GM23248 (cell line): ENCODE measurements around the gene DGKH. TPM values are rescaled to one million over a fixed set of nuclear protein-coding genes. Genes with fewer than 3 reads are reported as not detected.

Experiments
- DNase-seq: peaks from one replicate; pipeline ENCODE4 v3.0.0-alpha.2; 2015
- H2AFZ ChIP-seq: fragments of 200-600 bp; sonication (generic); 2 replicates; pipeline ENCODE4 v1.6.1; 2016; ENCODE audit warnings: antibody characterized with exemption
- H3F3A ChIP-seq: fragments of 200-600 bp; sonication (generic); 2 replicates; pipeline ENCODE4 v1.6.1; 2016; ENCODE audit warnings: mild to moderate bottlenecking, antibody characterized with exemption, mixed run types; ENCODE audit not compliant: insufficient read depth
- H3K27ac ChIP-seq: fragments of 200-600 bp; sonication (generic); 2 replicates; pipeline ENCODE4 v1.5.1; 2016; ENCODE audit warnings: mild to moderate bottlenecking
- H3K27me3 ChIP-seq: fragments of 200-600 bp; sonication (generic); replicated peaks from 2 replicates; pipeline ENCODE4 v1.6.1; 2016; ENCODE audit warnings: mild to moderate bottlenecking; ENCODE audit not compliant: insufficient read depth
- H3K36me3 ChIP-seq: fragments of 200-600 bp; sonication (generic); 2 replicates; pipeline ENCODE4 v1.6.1; 2016; ENCODE audit warnings: low read depth, mild to moderate bottlenecking
- H3K4me1 ChIP-seq: fragments of 200-600 bp; sonication (generic); 2 replicates; pipeline ENCODE4 v1.6.1; 2016; ENCODE audit warnings: mild to moderate bottlenecking; ENCODE audit not compliant: insufficient read depth
- H3K4me2 ChIP-seq: fragments of 200-600 bp; sonication (generic); one replicate; pipeline ENCODE4 v1.6.1; 2016; ENCODE audit warnings: mild to moderate bottlenecking; ENCODE audit not compliant: unreplicated experiment
- H3K4me3 ChIP-seq: fragments of 200-600 bp; sonication (generic); 2 replicates; pipeline ENCODE4 v1.5.1; 2016; ENCODE audit warnings: mild to moderate bottlenecking
- H3K79me2 ChIP-seq: fragments of 200-600 bp; sonication (generic); 2 replicates; pipeline ENCODE4 v1.6.1; 2016; ENCODE audit warnings: mild to moderate bottlenecking; ENCODE audit not compliant: insufficient read depth
- H3K9ac ChIP-seq: fragments of 200-600 bp; sonication (generic); 2 replicates; pipeline ENCODE4 v1.6.1; 2016; ENCODE audit warnings: mild to moderate bottlenecking
- H3K9me2 ChIP-seq: fragments of 200-600 bp; sonication (generic); 2 replicates; pipeline ENCODE4 v1.6.1; 2016; ENCODE audit warnings: mixed run types, mild to moderate bottlenecking, moderate library complexity; ENCODE audit not compliant: insufficient read depth
- H3K9me3 ChIP-seq: fragments of 200-600 bp; sonication (generic); one replicate; pipeline ENCODE4 v1.6.1; 2017; ENCODE audit warnings: low read depth
- H4K20me1 ChIP-seq: fragments of 200-600 bp; sonication (generic); 2 replicates; pipeline ENCODE4 v1.6.0; 2016; ENCODE audit not compliant: insufficient read depth
- EZH2 ChIP-seq: fragments of 200-600 bp; sonication (generic); IDR thresholded peaks from 2 replicates; pipeline ENCODE4 v1.6.1; 2018; ENCODE audit warnings: antibody characterized with exemption, mild to moderate bottlenecking; ENCODE audit not compliant: insufficient read depth, poor library complexity, severe bottlenecking
- EZH2phosphoT487 ChIP-seq: fragments of 200-600 bp; sonication (generic); IDR thresholded peaks from 2 replicates; pipeline ENCODE4 v1.6.1; 2018; ENCODE audit warnings: antibody characterized with exemption, moderate library complexity, mild to moderate bottlenecking, low read depth; ENCODE audit not compliant: insufficient read depth
- WGBS, 2 experiments: methylation state at CpG; one replicate each; pipeline ENCODE4 v1.1.6; 2015 to 2017; ENCODE audit warnings: low lambda C conversion rate in 2 of 2, low coverage in 1 of 2; ENCODE audit errors: missing lambda C conversion rate in 2 of 2; 5-methylcytosine and 5-hydroxymethylcytosine counted together
- in situ Hi-C: fragments of 300-500 bp; cut with MboI; formaldehyde crosslinking; loops from 2 replicates; pipeline ENCODE4 v1.15.0; 2020
- polyA plus RNA-seq: library from polyadenylated mRNA; unstranded; fragments of >200 nt; fragmentation: Nextera tagmentation; extraction: Ambion mirVana; gene quantifications from 2 replicates; pipeline ENCODE4 v1.2.1, GENCODE V29; 2016
- total RNA-seq: library from RNA; depleted of rRNA; stranded (reverse); fragments of >200 nt; shearing (Covaris generic); gene quantifications from 2 replicates; pipeline ENCODE4 v1.2.3, GENCODE V29; 2014

Gene DGKH
- total and polyA plus RNA-seq, 2 experiments from 2014 or later: 1.4 to 7.1 TPM

DNA sequence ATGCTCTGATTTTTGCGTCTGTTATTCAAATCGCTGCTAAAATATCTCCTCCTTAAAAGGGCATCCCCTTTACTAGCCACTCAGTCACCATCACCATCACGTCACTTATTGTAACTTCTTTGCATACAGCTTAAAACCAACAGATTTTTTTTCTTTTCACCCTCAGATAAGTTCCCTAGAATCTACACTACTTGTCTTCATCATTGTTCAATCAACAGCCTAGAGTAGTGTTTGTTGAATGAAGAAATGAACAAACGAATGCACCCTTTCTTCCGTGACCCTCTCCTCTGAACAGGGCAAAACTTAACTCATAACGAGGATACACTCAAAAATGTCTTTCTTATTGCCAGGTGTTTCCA lies 222.4 kb downstream of the DGKH start:
- no peaks in the 10 kb centered on the region for H3K9me3 ChIP-seq
- peak overlapping the region; percentile 85 for H3K4me2 ChIP-seq
- H4K20me1 ChIP-seq: 0 out of 2 replicates have a peak, but pooled peaks cover 5% of the 10 kb centered on the region
- H3K36me3 ChIP-seq: no peaks in the 10 kb centered on the region
- no peaks in the 10 kb centered on the region; the same call in 1 of the 2 replicates for H3K9me2 ChIP-seq
- WGBS, 2 experiments: 66 to 67% methylated on average over 6 of the region's 6 CpGs
- in situ Hi-C loops: no loop called here
- no peaks in the 10 kb centered on the region for H3K27me3 ChIP-seq
- H3K9ac ChIP-seq: peak overlapping the region; percentile 84
- peak overlapping the region; percentile 80 for H3K4me3 ChIP-seq
- no peak for DNase-seq
- TF ChIP-seq EZH2: no peak
- TF ChIP-seq EZH2phosphoT487: no peak
- peaks cover 13% of the 10 kb centered on the region for H3F3A ChIP-seq
- H2AFZ ChIP-seq: peak overlapping the region; percentile 97
- H3K79me2 ChIP-seq: peaks cover 37% of the 10 kb centered on the region
- H3K4me1 ChIP-seq: peaks cover 32% of the 10 kb centered on the region
- peak overlapping the region; percentile 89 for H3K27ac ChIP-seq

DNA sequence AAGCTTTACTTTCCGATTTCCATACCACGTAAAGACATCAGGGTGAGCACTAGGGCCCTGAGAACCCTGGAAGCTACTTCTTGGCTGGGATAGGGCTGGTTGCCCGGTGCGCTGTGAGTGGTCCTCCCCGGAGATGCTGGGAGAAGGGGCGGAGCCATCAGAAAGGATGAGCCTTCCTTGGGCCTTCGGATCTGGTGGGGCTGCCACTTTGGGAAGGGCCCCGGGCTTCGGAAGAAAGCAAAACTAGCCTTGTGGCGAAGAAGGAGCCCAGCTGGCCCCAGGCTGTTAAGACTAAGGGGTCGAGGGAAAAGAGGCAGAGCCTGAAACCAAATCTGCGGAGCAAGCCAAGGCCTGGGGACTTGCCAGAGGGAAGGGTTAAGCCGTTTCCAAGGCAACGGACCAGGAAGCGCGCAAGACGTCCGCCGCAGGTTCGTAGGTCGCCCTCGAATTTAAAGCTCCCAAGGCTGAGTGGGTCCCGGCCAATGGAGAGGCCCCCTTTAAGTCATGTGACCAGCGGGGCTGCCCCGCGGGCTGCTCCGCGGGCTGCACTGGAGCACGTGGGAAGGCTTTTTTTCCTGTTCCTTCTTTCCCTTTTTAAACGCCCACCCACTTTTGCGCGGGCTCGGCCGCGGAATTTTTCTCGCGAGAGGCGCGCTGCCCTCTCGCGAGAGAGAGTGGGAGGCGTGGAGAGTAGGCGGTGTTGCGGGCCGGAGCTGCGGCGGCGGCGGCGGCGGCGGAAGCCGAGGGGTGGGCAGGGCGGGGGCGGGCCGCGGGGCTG lies 223.1 kb downstream of the DGKH start:
- peaks cover 44% of the 10 kb centered on the region for H3K79me2 ChIP-seq
- no peaks in the 10 kb centered on the region for H3K36me3 ChIP-seq
- in situ Hi-C loops: no loop called here
- peaks cover 11% of the 10 kb centered on the region for H3F3A ChIP-seq
- TF ChIP-seq EZH2: no peak
- TF ChIP-seq EZH2phosphoT487: no peak
- peak overlapping the region; percentile 85 for H3K4me3 ChIP-seq
- DNase-seq: peak; percentile 99
- 0 out of 2 replicates have a peak, but pooled peaks cover 5% of the 10 kb centered on the region for H4K20me1 ChIP-seq
- no peaks in the 10 kb centered on the region; the same call in 1 of the 2 replicates for H3K9me2 ChIP-seq
- no peaks in the 10 kb centered on the region for H3K27me3 ChIP-seq
- WGBS, 2 experiments: 1 to 2% methylated on average over 39 to 43 of the region's 57 CpGs
- peak overlapping the region; percentile 84 for H3K9ac ChIP-seq
- H3K4me2 ChIP-seq: peak overlapping the region; percentile 85
- H3K9me3 ChIP-seq: no peaks in the 10 kb centered on the region
- peaks cover 29% of the 10 kb centered on the region for H3K4me1 ChIP-seq
- peak overlapping the region; percentile 97 for H2AFZ ChIP-seq
- peak overlapping the region; percentile 89 for H3K27ac ChIP-seq

DNA sequence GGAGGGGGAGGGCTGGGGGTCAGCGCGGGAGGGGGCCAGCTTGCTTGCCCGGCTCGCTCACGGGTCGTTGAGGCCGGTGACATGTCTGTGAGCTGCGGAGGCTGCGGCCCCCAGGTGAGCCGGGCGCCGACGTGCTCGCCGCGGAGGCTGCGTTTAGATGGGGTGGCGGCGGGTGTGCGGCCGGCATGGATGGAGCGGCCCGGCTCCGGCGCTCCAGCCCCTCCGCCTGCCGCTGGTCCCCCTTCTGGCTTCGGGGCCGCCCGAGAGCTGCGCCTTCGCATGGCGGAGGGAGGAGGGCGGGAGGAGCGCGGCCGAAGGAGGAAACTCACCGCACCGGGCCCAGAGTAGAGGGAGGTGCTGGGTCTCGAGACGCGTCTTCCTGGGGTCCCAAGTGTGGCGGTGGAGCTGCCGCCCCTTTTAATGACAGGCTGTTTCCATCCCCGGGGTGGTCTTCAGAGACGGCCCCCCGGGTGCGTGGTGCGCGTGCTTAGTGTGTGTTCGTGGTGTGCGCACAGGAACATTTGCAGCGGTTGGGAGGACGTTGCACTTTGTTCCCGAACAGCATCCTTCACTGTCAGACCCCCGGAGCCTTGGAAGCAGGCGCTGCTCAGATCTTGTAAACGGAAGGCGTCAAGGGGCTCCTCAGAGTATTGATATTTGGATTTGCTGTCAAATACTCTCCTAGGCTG lies 223.8 kb downstream of the DGKH start, which contains the start of gene AKAP11:
TSS of gene AKAP11 (plus strand) at position 38 of the 689 bp plus-strand sequence. CDS start 14,197 bp downstream, outside the sequence.
- Histone ChIP-seq H3K9me3 (no peaks in the 10 kb centered on the region), H3K36me3 (no peaks in the 10 kb centered on the region), H3K4me1 (peaks cover 24% of the 10 kb centered on the region), H3K9ac (peak within 1 kb of the TSS; percentile 84), H3K4me2 (peak within 1 kb of the TSS; percentile 89), H2AFZ (peak within 1 kb of the TSS; percentile 97), H3K4me3 (peak within 1 kb of the TSS; percentile 85), H3K9me2 (no peaks in the 10 kb centered on the region; the same call in 1 of the 2 replicates), H3K79me2 (peaks cover 51% of the 10 kb centered on the region), H3F3A (peaks cover 9% of the 10 kb centered on the region), H4K20me1 (0 out of 2 replicates have a peak, but pooled peaks cover 5% of the 10 kb centered on the region), H3K27me3 (no peaks in the 10 kb centered on the region), H3K27ac (peak within 1 kb of the TSS; percentile 89)
- WGBS, 2 experiments: 0 to 2% methylated on average over 34 to 36 of the region's 59 CpGs
- in situ Hi-C loops: no loop called here
- DNase-seq: peak; percentile 75
- TF ChIP-seq EZH2 (no peak), EZH2phosphoT487 (no peak)

DNA sequence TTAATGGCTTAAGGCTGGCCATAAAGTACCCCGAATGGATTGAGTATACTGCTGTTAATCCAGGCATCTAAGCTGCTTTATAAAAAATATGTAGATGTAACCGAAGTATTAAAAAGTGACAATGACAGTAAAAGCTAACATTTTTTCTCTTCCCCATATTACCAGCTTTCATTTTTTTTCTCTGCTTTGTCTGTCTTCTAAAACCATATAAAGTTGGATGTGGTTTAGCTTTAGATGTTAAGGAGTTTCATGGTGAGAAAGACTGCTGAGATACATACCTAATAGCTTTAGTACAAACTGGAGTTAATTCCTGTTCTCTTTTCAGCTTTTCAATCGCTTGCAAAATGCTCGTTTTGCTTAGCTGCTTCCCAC lies 224.3 kb downstream of the DGKH start:
- Histone ChIP-seq H3K4me3 (peak overlapping the region; percentile 85), H3K4me1 (peaks cover 24% of the 10 kb centered on the region), H3K36me3 (no peaks in the 10 kb centered on the region), H3K27me3 (no peaks in the 10 kb centered on the region), H2AFZ (peak overlapping the region; percentile 86), H3K9me2 (no peaks in the 10 kb centered on the region; the same call in 1 of the 2 replicates), H4K20me1 (0 out of 2 replicates have a peak, but pooled peaks cover 5% of the 10 kb centered on the region), H3K27ac (peak overlapping the region; percentile 54), H3F3A (peaks cover 9% of the 10 kb centered on the region), H3K79me2 (peaks cover 57% of the 10 kb centered on the region), H3K9me3 (no peaks in the 10 kb centered on the region), H3K9ac (peak overlapping the region; percentile 83), H3K4me2 (peak overlapping the region; percentile 89)
- in situ Hi-C loops: no loop called here
- DNase-seq: peak; percentile 28
- 1 to 2% methylated on average over 4 of the region's 4 CpGs for WGBS, 2 experiments
- TF ChIP-seq EZH2 (no peak), EZH2phosphoT487 (no peak)
